DMS 273 (cell line): ENCODE measurements around the gene PDZD8.

Experiments used
- DNase-seq: peaks from one replicate; lab custom pipeline; 2025; ENCODE audit not compliant: unreplicated experiment; lab: John Stamatoyannopoulos, UW

PDZD8 gene

DNA sequence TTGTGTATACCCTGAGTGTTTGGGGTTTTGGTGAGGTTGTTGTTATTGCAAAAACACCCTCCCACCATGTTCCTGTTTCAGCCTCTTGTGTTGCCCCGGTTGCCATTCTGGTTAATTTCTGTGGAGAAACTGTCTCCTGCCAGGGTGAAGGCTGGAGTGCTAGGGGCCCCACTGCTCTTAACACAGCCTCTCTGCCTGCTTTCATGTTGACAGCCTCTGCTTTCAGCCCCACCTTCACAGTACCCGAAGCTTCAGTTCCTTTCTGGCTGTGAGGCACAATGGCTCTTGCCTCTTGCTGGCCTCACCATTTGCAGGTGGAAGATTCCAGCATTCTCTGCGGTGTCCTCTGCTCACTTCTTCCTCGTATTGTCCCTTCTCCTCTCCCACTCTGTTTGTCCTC is 115.2 kb downstream of the PDZD8 start:
- DNase-seq: no peak

DNA sequence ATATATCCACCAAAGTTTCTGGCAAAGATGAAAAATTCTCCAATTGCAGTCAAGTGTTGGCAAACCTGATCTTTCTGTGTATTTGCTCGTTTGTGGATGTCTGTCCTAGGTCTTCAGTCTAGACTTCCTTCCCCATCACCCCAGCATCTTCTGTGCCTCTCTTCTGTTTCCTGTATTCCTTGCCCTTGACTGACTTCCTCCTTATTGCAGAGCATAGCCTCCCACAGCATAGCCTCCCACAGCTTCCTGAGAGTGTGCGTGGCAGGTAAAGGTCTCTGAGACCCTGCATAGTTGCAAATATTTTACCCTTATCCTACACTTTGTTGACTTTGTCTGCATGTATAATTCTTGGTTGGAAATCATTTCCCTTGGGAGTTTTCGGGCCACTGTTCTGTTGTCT is 116.0 kb downstream of the PDZD8 start:
- no peak for DNase-seq

DNA sequence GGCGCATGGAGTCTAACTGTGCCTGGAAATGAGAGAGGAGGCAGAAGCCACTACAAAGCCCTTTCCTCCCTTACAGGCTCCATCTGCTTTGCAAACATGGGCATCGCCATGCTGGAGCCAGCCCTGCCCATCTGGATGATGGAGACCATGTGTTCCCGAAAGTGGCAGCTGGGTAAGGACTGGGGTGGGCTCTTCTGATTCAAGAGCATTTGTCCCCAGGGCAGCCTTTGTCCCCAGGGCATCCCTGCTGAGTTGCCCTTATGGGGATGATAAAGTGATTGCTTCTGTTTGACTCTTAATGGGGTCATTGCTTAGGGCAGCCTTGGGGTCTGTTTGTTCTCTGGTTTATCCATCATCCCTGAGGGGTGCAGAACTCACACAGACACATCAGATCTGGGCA is 117.5 kb downstream of the PDZD8 start:
- DNase-seq: peak; percentile 64

DNA sequence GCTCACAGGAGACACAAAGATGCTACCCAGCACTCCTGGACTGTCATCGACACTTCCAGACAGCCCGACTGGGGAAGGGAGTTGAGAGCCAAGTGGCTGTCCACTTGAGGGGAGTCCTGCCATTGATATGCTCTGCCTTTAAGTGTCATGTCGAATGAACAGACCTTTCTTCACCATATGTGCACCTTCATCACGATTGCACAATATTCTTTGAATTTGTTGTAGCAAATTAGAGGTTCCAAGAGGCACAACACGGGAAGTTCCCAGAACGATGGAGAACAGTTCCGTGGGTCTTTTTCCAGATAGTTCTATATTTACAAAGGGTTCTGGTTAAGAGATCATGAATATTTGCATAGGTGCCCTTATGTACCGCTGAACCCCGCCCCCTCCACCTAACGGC is 118.3 kb downstream of the PDZD8 start:
- no peak for DNase-seq

DNA sequence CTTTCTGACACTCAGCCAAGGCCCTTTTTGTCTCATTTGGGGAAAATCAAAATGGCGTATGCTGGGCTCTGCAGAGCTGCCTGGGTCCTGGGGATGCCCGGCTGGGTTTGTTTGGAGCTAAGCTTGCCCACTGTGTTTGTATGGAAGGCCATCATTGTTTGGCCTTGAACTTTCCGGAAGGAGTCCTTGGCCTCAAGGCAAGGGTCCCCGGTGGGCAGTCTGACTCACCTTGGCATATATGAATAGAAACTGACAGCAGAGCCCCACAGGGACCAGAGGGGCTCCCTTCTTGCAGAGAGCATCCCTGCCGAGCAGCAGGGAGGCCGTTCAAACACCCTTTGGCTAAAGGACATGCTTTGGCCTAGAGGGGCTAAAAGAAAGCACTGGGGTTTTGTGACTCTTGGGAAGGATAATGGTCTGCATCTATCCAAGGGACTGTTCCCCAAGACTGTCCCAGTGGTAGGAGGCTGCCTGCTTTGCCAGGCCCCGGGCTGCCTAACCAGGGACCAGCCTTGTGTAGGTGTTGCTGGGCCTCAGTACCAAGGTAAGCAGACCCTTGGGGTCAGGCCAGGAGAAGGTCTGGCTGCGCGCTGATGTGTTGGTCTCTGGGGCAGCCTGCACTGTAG is 119.3 kb downstream of the PDZD8 start:
- no peak for DNase-seq

DNA sequence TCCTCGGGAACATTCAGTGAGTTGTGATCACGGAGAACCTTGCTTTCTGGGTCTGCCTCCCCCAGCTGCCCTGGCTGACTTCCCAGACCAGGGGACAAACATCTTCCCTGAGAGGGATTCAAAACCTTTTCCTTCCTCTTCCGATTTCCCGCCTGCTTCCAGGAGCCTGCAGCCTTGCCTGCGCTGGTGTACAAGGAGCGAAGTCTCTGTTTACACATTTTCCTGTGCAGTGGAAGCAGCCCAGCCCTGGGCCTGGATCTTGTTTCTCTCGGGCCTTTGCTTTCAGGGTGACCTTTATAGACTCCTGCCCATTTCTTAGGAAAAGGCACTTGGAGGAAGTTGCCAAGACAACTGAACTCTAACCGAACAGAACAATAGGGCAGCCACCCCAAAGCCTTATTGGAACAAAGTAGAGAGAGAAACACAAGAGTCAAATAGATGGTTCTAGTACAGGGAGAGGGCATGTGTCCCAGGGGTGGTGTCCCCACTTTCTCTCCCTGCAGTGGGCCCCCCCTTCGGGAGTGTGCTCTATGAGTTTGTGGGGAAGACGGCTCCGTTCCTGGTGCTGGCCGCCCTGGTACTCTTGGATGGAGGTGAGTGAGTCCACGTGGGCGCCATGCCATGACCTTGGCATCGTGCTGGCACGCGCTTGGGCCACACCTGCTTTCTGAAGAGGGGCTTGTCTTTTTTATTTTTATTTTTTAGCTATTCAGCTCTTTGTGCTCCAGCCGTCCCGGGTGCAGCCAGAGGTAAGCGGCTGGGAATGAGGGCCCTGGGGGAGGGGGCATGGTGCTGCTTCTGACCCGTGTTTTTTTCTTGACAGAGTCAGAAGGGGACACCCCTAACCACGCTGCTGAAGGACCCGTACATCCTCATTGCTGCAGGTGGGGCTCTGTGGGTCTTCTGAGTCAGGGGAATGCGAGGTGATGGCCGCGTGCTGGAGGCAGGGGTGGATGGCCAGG is 120.2 kb downstream of the PDZD8 start:
- no peak for DNase-seq

DNA sequence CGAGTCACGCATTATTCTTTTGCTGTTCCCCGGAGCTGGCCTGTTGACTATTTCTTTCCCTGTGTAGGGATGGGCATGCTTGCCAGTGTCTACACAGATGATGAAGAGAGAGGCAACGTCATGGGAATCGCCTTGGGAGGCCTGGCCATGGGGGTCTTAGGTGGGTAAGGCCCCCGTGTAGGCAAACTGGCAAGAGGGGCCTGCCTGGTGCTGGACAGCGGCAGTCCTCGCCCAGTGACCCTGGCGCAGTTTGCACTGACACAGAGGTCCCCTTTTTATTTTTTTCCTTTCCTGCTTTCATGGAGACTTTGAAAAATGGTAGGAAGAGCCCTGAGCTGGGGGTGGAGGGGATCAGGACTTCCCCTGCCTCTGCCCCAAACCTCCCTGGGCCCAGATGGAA is 120.9 kb downstream of the PDZD8 start:
- DNase-seq: no peak

DNA sequence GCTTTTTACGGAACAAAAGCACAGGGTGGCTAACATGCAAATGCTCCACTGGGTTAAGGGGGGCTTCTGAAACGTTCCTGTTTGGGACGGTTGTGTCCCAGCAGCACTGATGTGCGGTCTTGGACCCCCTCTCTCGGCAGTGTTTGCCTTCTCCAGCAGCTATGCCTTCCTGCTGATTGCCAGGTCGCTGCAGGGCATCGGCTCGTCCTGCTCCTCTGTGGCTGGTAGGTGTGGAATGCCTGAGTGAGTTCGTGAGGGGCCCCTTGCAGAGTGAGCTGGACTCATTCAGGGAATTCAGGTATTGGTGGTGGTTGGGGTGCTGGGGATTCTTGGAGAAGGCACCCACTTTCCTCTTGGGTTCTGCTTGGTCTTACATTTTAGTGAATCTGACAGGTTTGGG is 121.3 kb downstream of the PDZD8 start:
- DNase-seq: no peak

DNA sequence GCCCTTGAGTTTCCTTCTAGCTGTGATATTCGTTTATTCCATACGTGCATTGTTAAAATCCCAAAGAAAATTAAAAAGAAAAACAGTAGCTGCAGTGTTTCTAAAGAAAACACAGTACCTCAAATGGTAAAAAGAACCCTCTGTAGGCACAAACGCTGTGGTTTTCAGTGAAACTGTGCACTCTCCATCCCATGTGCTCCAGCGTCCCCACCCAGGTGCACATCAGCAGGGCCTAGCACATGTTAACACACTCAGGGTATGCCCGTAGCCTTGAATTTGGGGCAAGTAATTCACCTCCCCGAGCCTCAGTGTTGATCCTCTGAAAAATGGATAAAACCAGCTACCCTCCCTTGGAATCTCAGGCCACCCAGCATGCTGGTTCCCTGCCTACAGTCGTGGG is 124.8 kb downstream of the PDZD8 start:
- no peak for DNase-seq

DNA sequence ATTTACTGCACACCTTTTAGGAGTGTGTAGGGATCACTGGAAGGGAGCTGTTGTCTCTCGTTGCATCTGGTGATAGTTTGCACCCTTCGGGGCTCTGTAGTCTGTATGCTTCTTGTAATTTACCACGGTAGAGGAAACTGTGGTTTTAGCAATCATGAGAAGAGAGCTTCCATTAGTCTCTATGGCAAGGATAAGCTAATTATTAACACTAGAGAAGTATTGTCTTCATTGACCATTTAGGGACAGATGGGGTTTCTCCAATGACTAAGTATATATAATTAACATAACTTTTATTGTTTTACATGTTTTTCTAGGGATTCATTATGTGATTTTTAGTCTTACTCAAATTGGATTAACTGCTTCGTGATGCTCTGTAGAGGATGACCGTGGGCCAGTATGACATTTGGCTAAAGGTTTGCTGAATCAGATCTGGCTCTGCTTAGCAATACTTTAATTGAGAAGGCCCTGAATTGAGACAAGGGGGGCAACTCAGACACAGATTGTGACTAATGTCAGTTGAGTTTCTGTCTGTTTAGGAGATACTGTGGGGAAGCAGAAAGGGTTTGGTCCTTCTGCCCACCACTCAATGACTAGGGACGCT is 125.6 kb downstream of the PDZD8 start:
- DNase-seq: no peak

DNA sequence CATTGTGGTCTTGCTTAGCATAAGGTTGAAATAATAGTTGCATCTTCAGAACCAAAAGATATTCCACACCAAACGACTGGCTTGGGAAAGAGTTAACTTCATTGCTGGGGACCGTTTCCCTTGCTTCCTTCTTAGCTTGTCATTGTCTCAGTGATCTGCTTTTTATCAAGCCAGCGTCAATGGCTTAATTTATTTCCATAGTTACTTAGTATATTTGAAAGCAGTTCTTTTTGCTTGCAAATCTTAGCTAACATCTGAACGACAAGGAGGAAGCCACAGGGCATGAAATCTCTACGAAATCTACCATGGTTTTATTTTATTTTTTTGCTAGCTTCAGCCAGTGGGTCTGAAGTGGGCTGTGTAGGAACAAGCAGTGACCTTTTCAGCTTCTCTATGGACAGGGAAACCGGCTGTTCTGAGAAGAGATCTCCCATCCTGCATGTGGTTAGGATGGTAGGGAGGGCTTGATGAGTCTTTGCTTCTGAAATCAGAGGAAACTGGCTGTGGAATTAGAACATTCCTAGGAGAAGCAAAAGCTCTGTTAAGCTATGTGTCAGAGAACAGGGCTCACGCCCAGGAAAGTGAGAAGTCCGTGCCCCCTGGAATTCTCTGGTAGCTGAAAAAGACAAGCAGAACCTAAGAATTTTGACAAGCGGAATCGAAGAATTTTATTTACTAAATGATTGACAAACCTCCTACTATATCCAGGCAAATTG is 126.3 kb downstream of the PDZD8 start:
- no peak for DNase-seq

DNA sequence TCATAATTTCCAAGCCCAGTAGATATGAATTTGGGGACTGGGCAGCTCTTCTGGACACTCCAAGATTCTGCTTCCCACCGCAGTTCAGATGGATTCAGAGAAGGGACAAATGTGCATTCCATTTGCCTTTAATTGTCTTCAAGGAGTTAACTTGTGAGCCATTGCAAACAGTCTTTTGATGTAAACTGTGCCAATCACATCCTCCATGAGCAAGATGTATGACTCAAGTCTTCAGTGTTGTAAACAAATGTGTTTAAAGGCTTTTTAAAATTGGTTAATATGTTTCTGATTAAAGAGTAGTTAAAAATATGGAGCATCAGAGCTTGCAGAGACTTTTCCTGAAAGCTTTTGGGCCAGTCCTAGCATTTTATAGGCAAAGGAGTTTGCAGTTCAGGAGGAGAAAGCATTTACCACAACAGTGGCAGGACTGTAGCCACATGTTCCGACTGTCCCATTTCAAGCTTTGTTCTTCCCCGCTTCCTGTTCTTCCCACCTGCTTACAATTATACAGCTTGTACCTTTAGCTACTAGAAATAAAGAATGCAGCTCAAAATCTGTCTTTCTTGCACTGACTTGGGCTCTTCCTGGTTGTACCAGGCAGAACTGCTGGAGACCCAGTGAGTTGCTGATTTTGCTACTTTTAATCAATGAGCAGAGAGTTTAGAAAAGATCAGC is 128.1 kb downstream of the PDZD8 start:
- DNase-seq: no peak

DNA sequence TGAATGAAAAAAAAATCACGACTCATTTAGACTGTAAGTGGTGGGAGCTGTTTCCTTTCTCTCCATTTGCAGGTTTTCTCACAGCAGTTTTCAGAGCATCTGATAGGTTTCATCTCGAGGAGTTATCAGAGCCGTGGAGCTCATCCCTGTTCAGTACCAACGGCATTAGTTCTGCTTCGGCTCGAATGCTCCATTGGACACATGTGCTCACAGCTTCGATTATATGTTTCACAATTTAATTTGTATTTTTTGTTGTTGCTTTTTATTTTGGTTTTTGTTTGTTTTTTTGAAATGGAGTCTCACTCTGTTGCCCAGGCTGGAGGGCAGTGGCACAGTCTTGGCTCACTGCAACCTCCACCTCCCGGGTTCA is 132.8 kb downstream of the PDZD8 start:
- no peak for DNase-seq

DNA sequence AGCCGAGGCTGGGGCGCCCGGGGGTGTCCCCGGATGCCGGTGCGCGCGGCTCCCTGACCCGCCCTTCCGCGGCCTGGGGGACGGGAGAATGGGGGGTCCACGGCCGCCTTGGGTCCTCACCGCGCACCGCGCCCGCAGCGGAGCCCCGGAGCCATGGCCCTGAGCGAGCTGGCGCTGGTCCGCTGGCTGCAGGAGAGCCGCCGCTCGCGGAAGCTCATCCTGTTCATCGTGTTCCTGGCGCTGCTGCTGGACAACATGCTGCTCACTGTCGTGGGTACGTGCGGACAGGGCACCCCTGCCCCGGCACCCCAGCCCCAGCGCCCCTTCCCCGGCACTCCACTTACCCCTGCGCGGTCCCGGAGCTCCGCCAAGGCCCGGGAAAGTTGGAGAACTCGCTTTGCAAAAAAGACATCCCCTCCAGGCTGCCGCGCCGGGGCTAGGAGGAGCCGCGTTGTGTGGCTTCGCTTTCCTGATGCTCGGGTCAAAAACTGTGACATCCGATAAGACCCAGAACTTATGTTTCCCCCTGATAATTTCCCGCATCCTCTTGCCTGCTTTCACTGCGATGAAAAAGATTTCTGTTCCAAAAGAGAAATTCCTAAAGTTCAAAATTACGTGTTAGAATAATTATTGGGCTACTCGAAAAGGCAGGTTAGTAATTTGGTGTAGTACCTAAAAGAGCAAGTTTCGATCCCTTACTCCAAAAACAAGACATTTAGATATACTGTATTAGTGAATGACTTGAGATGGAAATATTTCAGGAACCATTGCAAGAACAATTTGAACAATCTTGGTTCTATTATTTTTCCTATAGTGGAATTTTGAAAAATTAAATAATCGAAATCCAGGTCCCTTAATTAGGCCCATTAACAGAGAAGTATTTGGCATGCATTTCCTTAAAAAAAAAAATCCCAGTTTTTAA is 133.4 kb downstream of the PDZD8 start:
- peak; percentile 30 for DNase-seq

DNA sequence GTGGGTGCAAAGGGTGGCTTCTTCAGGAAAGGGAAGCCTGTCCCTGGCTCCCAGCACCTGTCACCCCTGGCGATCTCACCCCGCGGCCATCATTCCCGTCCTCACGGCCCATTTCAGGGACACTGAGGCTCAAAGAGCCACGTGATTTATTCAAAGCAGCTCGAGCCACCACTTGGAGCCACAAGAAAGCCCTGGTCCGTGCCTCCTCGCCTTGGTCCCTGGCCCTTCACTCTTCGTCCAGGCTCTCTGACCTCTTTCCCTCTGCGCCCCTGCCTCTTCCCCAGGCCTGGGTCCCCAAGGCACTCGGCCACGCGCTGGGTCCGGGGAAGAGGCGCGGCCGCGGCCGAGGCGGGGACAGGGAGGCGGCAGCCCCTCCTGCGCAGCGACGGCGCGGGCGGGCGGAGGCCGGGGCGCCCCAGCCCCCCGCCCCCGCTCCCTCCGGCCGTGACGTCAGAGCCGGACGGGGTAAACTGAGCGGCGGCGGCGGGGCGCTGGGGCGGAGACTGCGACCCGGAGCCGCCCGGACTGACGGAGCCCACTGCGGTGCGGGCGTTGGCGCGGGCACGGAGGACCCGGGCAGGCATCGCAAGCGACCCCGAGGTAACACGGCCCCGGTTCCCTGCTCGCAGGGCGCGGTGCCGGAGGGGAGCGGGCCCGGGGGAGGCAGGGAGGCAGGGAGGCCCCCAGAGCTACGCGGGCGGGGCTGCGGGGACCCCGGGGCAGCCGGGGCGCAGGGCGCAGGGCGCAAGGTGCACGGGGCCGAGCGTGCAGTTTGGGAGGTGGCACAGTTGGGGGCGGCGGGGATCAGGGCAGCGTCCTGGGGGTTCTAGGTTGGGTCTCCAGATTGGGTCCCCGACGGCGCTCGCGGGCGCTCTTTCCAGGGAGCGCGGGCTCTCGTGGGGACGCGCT is 134.4 kb downstream of the PDZD8 start, which contains the start of gene SLC18A2:
Gene SLC18A2 (plus strand): TSS at position 494 of the 909 bp plus-strand sequence. CDS start 580 bp downstream, outside the sequence.
- DNase-seq: peak; percentile 22

DNA sequence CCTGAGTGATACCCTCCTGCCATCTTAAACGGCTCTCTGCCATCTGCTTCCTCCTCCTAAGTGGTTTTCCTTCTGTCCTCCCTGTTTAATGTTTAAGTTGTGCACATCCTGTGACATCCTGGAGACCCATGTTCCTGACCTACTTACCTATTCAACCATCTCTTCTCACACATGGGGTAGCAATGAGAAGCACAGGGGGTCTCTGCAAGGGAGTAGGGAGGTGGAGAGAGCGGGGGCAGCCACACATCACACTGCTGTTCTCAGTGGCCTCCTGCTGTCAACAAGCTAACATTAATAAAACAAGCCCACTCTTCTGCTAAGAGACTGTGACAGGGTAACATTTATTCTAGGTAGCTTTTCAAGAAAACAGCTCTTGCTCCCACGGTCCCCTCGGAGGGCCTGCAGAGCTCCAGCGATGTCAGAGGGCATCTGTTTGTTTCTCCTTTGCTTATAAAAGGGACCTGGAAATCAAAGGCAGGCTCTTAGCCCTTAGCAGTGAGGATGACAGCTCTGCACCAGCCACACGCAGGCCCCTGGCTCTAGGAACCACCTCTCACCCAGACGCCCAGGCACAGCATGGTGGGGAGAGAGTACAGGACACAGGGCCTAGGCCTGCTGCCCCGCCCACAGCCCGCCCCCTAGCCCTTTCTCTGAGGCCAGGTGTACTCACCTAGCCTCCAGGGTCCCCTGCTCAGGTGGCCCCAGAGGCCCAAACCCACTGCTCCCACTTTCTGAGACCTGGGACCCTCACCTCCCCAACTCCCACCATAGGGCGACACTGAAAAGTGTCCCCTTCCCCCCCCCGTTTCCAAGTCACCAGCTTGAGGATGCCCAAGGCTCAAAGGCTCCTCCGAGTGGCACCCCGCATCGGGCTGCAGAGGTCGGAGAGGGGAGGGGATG is 135.3 kb downstream of the PDZD8 start:
- peak; percentile 23 for DNase-seq

DNA sequence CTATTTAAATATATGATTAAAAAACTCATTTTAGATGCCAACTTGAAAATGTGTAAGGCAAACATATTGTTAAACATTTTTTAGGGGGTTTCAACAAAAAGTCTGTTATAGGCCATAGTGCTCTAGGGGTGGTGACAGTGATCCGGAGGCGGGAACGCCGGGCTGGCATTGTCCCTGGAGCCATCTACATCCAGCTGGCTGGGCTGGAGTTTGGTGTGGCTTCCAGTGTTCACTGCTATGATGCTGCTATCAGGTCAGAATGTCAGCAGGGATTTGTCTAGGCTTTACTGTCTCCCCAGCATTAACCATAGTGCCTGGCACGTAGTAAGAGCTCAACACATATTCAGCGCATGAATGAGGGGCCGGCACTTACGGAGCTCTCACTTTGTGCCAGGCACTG is 136.2 kb downstream of the PDZD8 start:
- no peak for DNase-seq
